Panc1 (cell line): Measurements from ENCODE around the gene JAZF1. TPM values are rescaled to one million over a fixed set of nuclear protein-coding genes. Genes with fewer than 3 reads are reported as not detected.

Source experiments
- ATAC-seq: fragments of 200-7000 bp; cut with Tn5 transposase; 2 replicates; pipeline ENCODE4 v1.9.1; 2020; ENCODE audit warnings: mild to moderate bottlenecking, moderate library complexity
- BruUV-seq: library from RNA; stranded (reverse); fragments of 400-500 nt; replicated peaks from 2 replicates; lab custom pipeline; 2021; lab: Mats Ljungman, UMichigan
- CTCF ChIA-PET: fragments of 300-600 bp; sonication (Branson Sonifier 250); formaldehyde crosslinking; loops from one replicate; lab custom pipeline; 2022; ENCODE audit warnings: antibody characterized with exemption; lab: Charles Lee
- POLR2A ChIA-PET: fragments of 300-600 bp; sonication (Branson Sonifier 250); formaldehyde crosslinking; loops from one replicate; lab custom pipeline; 2022; ENCODE audit warnings: antibody characterized with exemption; lab: Charles Lee
- DNase-seq: peaks from one replicate; pipeline ENCODE4 v3.0.0-alpha.2; 2010; ENCODE audit warnings: low read depth, low spot score
- H3K27ac ChIP-seq: 2 replicates; pipeline ENCODE4 v1.5.1; 2011; ENCODE audit warnings: mild to moderate bottlenecking, low read length, inconsistent platforms
- H3K27me3 ChIP-seq: fragments of 200-500 bp; sonication (Bioruptor generic); 2 replicates; pipeline ENCODE4 v1.6.0; 2014; ENCODE audit warnings: low read length, inconsistent platforms; ENCODE audit not compliant: control insufficient read depth, insufficient read depth
- H3K36me3 ChIP-seq: fragments of 200-500 bp; sonication (Bioruptor generic); 2 replicates; pipeline ENCODE4 v1.5.1; 2014; ENCODE audit warnings: inconsistent platforms, mild to moderate bottlenecking, low read length, moderate library complexity; ENCODE audit not compliant: control insufficient read depth, insufficient read depth
- H3K4me1 ChIP-seq: 2 replicates; pipeline ENCODE4 v1.5.1; 2011; ENCODE audit warnings: inconsistent platforms, mild to moderate bottlenecking, low read length, moderate library complexity; ENCODE audit not compliant: control insufficient read depth, insufficient read depth
- H3K4me3 ChIP-seq, 2 experiments: 2 replicates each; pipeline ENCODE4 v1.5.1; 2011 to 2012; ENCODE audit warnings: low read depth in 2 of 2, low read length in 2 of 2, mild to moderate bottlenecking in 2 of 2, inconsistent platforms in 1 of 2, moderate library complexity in 1 of 2
- H3K9me3 ChIP-seq: fragments of 200-500 bp; sonication (Bioruptor generic); 2 replicates; pipeline ENCODE4 v1.5.1; 2014; ENCODE audit warnings: low read depth, mild to moderate bottlenecking, inconsistent platforms, low read length, moderate library complexity; ENCODE audit not compliant: control insufficient read depth, insufficient read depth
- CTCF ChIP-seq: fragments of 450-650 bp; IDR thresholded peaks from 2 replicates; pipeline ENCODE4 v1.5.1; 2017; ENCODE audit warnings: mild to moderate bottlenecking
- POLR2AphosphoS5 ChIP-seq: IDR thresholded peaks from 2 replicates; pipeline ENCODE4 v1.6.1; 2012; ENCODE audit warnings: mild to moderate bottlenecking, low read depth, low read length, moderate library complexity
- REST ChIP-seq, 2 experiments: IDR thresholded peaks; 2 replicates each; pipeline ENCODE4 v1.6.1; 2011 to 2012; ENCODE audit warnings: low read depth in 2 of 2, control low read depth in 1 of 2, low read length in 1 of 2, mild to moderate bottlenecking in 1 of 2, moderate library complexity in 1 of 2; ENCODE audit not compliant: insufficient read depth in 1 of 2
- SIN3A ChIP-seq: IDR thresholded peaks from 2 replicates; pipeline ENCODE4 v1.6.1; 2012; ENCODE audit warnings: low read depth, mild to moderate bottlenecking, low read length, moderate library complexity, borderline replicate concordance; ENCODE audit not compliant: insufficient read depth
- TCF7L2 ChIP-seq: IDR thresholded peaks from 2 replicates; pipeline ENCODE4 v1.6.1; 2011; ENCODE audit warnings: mild to moderate bottlenecking, low read depth, low read length, inconsistent platforms
- in situ Hi-C: cut with HindIII; loops from 2 replicates; pipeline ENCODE4 v1.10.0; 2016; ENCODE audit warnings: low sequenced_read_pairs, low pct_unique_long_range_greater_than_20kb
- intact Hi-C: fragments of 100-400 bp; cut with micrococcal nuclease; formaldehyde crosslinking; loops from one replicate; pipeline ENCODE4 v1.10.0; 2022; ENCODE audit not compliant: unreplicated experiment
- total RNA-seq: library from RNA; stranded (reverse); gene quantifications from one replicate; pipeline ENCODE4 v1.2.1, GENCODE V29; 2021; ENCODE audit not compliant: unreplicated experiment

JAZF1 gene
- total RNA-seq, 1 experiment from 2014 or later, result 8.8 TPM

GRCh38 chr7:28135760-28136159, 44.8 kb downstream of the JAZF1 start:
- H3K9me3 ChIP-seq, result no peaks in the 10 kb centered on the region
- ATAC-seq (no peak), DNase-seq (no peak)
- in situ Hi-C loops (no loop called here), intact Hi-C loops (no loop called here)
- H3K4me3 ChIP-seq, result no peak overlapping the region
- no peak overlapping the region for H3K27ac ChIP-seq
- H3K4me1 ChIP-seq, result no peaks in the 10 kb centered on the region
- ChIA-PET CTCF (no interaction called here), POLR2A (no interaction called here)
- no peak for TF ChIP-seq SIN3A
- TF ChIP-seq REST (IDR thresholded peaks at IDR 0.05; ENCODE audit: insufficient read depth in 1 of 2, low read depth in 2 of 2, low read length in 1 of 2), result no peak
- no peak for TF ChIP-seq CTCF
- TF ChIP-seq TCF7L2, result no peak
- no peak for TF ChIP-seq POLR2AphosphoS5
- no peaks in the 10 kb centered on the region for H3K36me3 ChIP-seq
- BruUV-seq, result no TSS peak
- no peaks in the 10 kb centered on the region for H3K27me3 ChIP-seq

GRCh38 chr7:28135315-28135714, 45.3 kb downstream of the JAZF1 start:
- no TSS peak for BruUV-seq
- TF ChIP-seq TCF7L2 (no peak), SIN3A (no peak), REST (IDR thresholded peaks at IDR 0.05; ENCODE audit: insufficient read depth in 1 of 2, low read depth in 2 of 2, low read length in 1 of 2) (no peak), POLR2AphosphoS5 (no peak), CTCF (no peak)

More at GRCh38 chr7:28135315-28135714, 45.3 kb downstream of the JAZF1 start:
- ATAC-seq (no peak), DNase-seq (no peak)
- ChIA-PET POLR2A (no interaction called here), CTCF (no interaction called here)
- Histone ChIP-seq H3K9me3 (no peaks in the 10 kb centered on the region), H3K27me3 (no peaks in the 10 kb centered on the region), H3K4me3 (no peak overlapping the region), H3K36me3 (no peaks in the 10 kb centered on the region), H3K4me1 (no peaks in the 10 kb centered on the region), H3K27ac (no peak overlapping the region)
- intact Hi-C loops, result no loop called here
- in situ Hi-C loops, result no loop called here
